Progenitor cell of endocrine pancreas (in vitro differentiated cells): ENCODE results near the gene CIBAR2. TPM values are rescaled to one million over a fixed set of nuclear protein-coding genes. Genes with fewer than 3 reads are reported as not detected.

Source experiments
- DNase-seq: peaks from one replicate; pipeline ENCODE4 v3.0.0; 2021; ENCODE audit warnings: low spot score; ENCODE audit not compliant: unreplicated experiment
- H3K27ac Mint-ChIP-seq: 2 replicates; pipeline ENCODE4 v1.8.0; 2021; ENCODE audit warnings: mild to moderate bottlenecking, moderate library complexity, mixed read lengths
- H3K27me3 Mint-ChIP-seq: 2 replicates; pipeline ENCODE4 v1.8.0; 2021; ENCODE audit warnings: mixed read lengths
- H3K36me3 Mint-ChIP-seq: 2 replicates; pipeline ENCODE4 v1.8.0; 2022; ENCODE audit warnings: mixed read lengths; ENCODE audit not compliant: insufficient read depth
- H3K4me1 Mint-ChIP-seq: 2 replicates; pipeline ENCODE4 v1.8.0; 2021; ENCODE audit warnings: low read depth, mixed read lengths
- H3K4me3 Mint-ChIP-seq: 2 replicates; pipeline ENCODE4 v1.8.0; 2021; ENCODE audit warnings: low read depth, mild to moderate bottlenecking, moderate library complexity, mixed read lengths
- H3K9me3 Mint-ChIP-seq: 2 replicates; pipeline ENCODE4 v1.8.0; 2021; ENCODE audit warnings: low read depth, mixed read lengths
- total RNA-seq: library from RNA; stranded (reverse); gene quantifications from 2 replicates; pipeline ENCODE4 v1.2.1, GENCODE V29; 2021
- TF ChIP-seq, protein P1 (sequence below): fragments of 200-600 bp; sonication (generic); IDR thresholded peaks from one replicate; pipeline ENCODE4 v1.5.0; 2021; ENCODE audit warnings: antibody characterized with exemption, mild to moderate bottlenecking; ENCODE audit not compliant: unreplicated experiment

Gene CIBAR2
- total RNA-seq, 1 donor from 2014 or later: 0.43 TPM

DNA sequence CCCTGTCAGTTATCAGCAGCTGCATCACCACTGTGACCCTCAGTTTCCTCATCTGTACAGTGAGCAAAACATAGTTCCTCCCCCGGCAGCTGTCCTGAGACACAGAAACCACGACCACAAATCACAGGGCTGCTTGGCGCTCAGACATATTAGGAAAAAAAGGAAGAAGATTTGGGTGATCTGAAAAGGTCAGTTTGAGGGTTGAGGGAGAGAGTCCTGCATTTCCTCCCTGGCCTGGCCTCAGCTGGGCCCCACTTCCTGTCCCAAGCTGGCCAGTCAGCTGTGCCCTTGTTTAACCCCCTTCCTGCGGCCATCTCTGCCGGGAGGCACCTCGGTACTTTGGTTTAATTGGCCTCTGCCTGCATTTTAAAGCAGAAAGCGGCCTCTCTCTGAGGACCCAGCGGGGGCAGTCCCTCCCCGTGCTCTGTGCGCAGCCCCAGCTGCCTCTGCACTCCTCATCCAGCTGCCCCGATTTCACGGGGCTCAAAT, 24.0 kb upstream of the CIBAR2 start:
- Mint-ChIP-seq H3K27me3 (peaks cover 14% of the 10 kb centered on the region), H3K27ac (no peak overlapping the region), H3K4me3 (no peak overlapping the region), H3K4me1 (no peaks in the 10 kb centered on the region), H3K36me3 (no peaks in the 10 kb centered on the region), H3K9me3 (no peaks in the 10 kb centered on the region)
- DNase-seq: no peak
- TF ChIP-seq, protein P1, sequence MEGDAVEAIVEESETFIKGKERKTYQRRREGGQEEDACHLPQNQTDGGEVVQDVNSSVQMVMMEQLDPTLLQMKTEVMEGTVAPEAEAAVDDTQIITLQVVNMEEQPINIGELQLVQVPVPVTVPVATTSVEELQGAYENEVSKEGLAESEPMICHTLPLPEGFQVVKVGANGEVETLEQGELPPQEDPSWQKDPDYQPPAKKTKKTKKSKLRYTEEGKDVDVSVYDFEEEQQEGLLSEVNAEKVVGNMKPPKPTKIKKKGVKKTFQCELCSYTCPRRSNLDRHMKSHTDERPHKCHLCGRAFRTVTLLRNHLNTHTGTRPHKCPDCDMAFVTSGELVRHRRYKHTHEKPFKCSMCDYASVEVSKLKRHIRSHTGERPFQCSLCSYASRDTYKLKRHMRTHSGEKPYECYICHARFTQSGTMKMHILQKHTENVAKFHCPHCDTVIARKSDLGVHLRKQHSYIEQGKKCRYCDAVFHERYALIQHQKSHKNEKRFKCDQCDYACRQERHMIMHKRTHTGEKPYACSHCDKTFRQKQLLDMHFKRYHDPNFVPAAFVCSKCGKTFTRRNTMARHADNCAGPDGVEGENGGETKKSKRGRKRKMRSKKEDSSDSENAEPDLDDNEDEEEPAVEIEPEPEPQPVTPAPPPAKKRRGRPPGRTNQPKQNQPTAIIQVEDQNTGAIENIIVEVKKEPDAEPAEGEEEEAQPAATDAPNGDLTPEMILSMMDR: no peak

DNA sequence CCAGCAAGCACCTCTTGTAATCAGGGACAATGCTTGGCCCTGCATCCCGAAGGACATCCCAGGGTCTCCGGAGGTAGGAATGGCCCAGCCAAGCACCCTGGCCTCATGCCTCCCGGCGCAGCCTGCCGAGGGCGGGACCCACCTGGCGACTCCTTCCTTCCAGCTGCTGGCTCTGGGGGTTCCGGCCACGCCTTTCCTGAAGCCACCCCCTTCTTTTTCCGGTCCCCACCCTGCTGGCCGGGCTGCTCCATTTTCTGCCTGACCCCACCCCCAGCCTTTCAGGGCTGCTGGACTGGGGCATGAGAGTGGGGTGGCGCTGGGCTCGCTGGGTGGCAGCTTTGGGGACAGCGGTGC, 22.5 kb upstream of the CIBAR2 start:
- Mint-ChIP-seq H3K4me1 (peaks cover 1% of the 10 kb centered on the region), H3K36me3 (no peaks in the 10 kb centered on the region), H3K9me3 (no peaks in the 10 kb centered on the region), H3K27ac (no peak overlapping the region), H3K27me3 (peaks cover 17% of the 10 kb centered on the region), H3K4me3 (no peak overlapping the region)
- DNase-seq: no peak
- TF ChIP-seq, protein P1: no peak

DNA sequence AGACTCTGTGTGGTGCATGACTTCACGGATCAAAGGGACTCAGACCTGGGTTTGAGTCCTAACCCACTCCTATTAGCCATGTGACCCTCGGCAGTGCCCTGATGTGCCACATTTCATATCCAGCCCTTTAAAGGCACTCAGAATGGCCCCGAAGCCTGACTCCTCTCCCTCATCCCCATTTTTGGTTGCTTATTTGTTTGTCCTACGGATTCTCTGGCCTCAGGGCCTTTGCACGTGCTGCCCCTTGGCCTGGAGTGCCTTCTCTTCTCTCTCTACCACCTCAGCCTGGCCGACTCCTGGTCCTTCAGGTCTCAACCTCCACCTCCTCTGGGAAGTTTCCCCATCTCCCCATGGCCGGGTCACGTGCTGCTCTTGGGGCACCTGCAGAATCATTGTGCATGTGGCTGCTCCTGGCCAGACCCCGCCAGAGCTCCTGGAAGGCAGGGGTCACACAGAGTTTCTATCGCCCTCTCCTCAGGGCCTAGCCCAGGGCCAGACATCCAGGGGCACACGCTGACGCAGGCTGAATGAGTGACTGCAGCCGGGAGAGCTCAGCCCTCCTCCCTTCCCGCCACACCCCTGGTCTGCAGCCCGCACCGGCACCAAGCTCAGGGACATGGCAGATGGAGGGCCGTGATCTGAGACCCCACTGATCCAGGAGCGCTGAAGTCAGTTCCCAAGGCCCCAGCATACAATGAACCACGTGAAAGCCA, 22.0 kb upstream of the CIBAR2 start:
- Mint-ChIP-seq H3K4me3 (no peak overlapping the region), H3K36me3 (no peaks in the 10 kb centered on the region), H3K27me3 (peaks cover 12% of the 10 kb centered on the region), H3K4me1 (peaks cover 1% of the 10 kb centered on the region), H3K27ac (no peak overlapping the region), H3K9me3 (no peaks in the 10 kb centered on the region)
- TF ChIP-seq, protein P1: no peak
- DNase-seq: no peak

DNA sequence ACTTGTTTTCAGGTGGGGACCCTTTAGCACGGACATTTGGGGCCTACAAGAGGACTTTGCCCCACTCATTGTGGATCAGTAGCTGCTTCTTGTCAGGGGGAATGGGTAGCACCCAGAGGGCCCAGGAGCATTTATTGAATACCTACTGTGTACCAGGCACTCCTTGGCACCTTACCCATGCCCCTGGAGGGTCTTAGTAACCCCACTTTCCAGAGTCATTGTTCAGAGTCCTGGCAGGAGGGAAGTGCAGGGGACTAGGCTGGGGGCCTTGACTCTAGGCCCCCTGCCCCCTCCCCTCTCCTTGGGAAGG, 21.0 kb upstream of the CIBAR2 start:
- DNase-seq: no peak
- TF ChIP-seq, protein P1: no peak
- Mint-ChIP-seq H3K9me3 (no peaks in the 10 kb centered on the region), H3K27me3 (peaks cover 11% of the 10 kb centered on the region), H3K36me3 (no peaks in the 10 kb centered on the region), H3K4me3 (no peak overlapping the region), H3K27ac (no peak overlapping the region), H3K4me1 (peaks cover 1% of the 10 kb centered on the region)

DNA sequence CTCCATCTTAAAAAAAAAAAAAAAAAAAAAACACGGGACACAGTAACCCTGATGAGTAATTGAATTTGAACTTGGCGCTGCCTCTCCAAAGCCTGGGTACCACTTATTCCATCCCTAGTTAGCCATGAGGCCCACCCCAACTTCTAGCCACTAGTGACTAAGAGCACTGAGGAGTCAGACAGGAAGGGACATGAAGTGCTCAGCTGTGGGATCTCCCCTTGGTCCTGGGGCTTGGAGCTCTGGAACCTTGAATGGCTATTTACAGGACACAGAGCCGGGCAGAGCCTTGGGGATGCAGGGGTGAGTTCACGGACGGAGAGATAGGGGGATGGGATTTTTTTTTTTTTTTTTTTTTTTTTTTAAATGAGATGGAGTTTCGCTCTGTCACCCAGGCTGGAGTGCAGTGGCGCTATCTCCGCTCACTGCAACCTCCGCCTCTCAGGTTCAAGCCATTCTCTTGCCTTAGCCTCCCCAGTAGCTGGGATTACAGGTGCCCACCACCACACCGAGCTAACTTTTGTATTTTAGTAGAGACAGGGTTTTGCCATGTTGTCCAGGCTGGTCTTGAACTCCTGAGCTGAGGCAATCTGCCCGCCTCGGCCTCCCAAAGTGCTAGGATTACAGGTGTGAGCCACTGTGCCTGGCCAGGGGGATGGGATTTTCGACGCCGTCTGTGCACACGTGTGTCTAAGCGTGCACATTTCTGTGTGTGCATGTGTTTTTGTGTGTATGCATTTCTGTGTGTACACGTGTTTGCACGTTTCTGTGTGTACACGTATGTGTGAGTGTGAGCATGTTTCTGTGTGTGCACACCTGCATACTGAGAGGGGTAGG, 20.4 kb upstream of the CIBAR2 start:
- Mint-ChIP-seq H3K36me3 (no peaks in the 10 kb centered on the region), H3K27me3 (peaks cover 7% of the 10 kb centered on the region), H3K9me3 (no peaks in the 10 kb centered on the region), H3K4me3 (no peak overlapping the region), H3K27ac (no peak overlapping the region), H3K4me1 (peaks cover 1% of the 10 kb centered on the region)
- no peak for DNase-seq
- TF ChIP-seq, protein P1: no peak
